NCI-H526 treated with DMSO at 0.1 percent for 48 hours (cell line): Measurements from ENCODE around the gene FSIP1.

Source experiments
- DNase-seq: peaks from one replicate; lab custom pipeline; 2025; lab: John Stamatoyannopoulos, UW

Gene FSIP1

DNA sequence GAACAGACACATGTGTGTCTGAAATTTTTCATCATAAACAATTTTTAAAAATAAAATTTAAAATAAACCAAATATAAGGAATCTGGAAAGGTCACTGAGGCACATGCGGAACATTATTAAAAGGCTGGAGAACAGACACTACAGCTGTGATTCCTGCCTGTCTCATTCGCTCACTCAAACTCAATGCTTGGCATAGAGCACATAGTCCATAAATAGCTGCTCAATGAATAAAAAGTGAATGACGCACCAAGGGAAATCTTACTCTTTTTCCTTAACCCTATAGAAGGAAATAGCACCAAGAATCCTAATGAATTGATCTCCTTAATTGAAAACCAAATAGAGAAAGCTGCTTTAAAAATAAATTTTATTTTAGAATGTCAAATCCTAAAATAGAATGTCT is 98.4 kb downstream of the FSIP1 start:
- no peak for DNase-seq

DNA sequence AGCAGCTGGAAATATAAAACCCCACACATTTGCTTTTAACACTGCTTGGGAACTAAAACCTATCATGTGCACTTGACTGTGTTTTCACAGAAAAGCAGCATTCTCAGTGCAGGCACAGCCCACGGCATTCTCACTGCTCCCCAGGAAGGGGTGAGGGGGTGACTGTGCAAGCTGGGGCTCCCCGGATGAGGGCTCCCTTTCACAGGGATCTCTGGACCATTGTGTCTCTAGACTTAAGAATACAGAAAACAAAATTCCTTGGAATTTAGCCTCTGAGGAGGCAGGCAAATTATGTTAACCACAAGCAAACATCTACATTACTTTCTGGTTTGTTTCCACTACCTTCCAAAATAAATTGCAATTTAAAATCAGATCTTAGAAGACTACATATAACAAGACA is 100.3 kb downstream of the FSIP1 start:
- no peak for DNase-seq

DNA sequence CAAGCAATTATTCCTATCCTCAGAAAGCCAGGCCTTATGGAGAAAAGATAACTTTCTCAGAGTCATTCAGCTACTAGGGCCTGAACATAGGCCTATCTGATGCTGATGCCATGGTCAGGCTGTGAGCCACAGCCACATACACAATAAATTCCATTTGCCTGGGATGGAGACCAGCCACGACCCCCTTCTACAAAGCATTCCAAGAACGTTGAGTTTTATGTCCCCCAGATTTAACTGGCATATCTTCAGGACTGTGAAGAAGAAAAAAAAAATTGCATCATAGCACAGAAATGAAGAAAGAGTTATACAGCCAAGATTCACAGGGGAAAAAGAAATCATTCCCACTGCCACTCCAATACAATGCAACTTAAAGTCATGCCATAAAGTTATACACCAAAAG is 101.8 kb downstream of the FSIP1 start:
- no peak for DNase-seq

GRCh38 chr15:39672666-39673065 is 110.0 kb downstream of the FSIP1 start:
- no peak for DNase-seq

GRCh38 chr15:39672184-39672583 is 110.5 kb downstream of the FSIP1 start:
- DNase-seq: no peak

DNA sequence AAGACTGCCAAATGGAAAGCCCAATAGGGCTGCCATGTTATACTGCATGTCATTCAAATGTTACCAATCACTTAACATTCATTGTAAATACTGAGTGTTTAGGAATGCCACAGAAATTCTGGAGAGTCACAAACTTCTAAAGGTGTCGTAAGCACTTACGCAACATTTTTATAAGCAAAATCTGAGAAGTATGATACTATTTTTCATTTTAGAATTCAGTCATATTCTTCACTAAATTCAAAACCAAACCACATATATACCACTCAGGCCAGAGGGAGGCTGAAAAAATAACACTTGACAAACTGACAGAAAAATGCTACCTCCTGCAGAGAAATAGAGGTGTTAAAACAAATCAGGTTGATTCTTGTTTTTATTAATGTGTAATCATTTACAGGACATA is 112.0 kb downstream of the FSIP1 start:
- no peak for DNase-seq

- no peak for DNase-seq
These were observed 113.0 kb downstream of the FSIP1 start for GRCh38 chr15:39669661-39670060.

GRCh38 chr15:39669241-39669640 is 113.4 kb downstream of the FSIP1 start:
- DNase-seq: no peak

- no peak for DNase-seq
These were observed 114.2 kb downstream of the FSIP1 start for GRCh38 chr15:39668457-39668856.

DNA sequence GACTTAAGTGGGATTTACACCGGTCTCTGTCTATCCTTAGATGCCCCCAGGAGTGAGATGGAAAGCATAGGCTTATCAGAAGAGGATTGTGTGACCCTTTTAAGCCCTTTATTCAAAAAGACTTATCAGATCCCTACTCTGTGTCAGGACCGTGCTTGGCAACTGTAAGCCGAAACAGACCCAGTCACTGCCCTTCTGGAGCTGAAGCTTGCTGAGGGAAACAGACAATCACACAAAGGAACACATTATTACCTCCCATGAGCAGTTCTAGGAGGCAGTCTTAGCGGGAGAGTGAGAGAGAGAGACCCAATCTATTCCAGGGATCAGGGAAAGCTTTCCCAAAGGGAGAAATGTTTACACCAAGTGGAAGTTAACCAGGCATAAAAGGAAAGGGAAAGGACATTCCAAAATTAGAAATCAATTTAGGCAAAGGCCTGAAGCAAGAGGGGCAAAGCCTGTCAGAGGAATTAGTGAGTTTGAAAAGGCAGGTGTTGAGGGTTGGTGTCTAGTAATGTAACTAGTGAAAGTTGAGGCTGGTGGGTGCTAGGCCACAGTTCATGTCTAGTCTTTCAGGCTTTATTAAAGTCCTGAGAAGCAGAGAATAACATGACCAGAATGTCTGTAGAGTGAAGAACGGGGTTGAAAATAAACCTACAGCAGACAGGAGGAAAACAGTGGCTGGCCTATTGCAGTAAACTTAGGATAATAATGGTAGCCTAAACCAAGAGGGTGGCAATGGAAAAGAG is 115.1 kb downstream of the FSIP1 start:
- DNase-seq: no peak

- DNase-seq: no peak
These were observed 116.0 kb downstream of the FSIP1 start for GRCh38 chr15:39666677-39667076.

- no peak for DNase-seq
These were observed 116.9 kb downstream of the FSIP1 start for GRCh38 chr15:39665629-39666250.

GRCh38 chr15:39663704-39664250 is 118.9 kb downstream of the FSIP1 start:
- no peak for DNase-seq

GRCh38 chr15:39661776-39662175 is 120.9 kb downstream of the FSIP1 start:
- DNase-seq: no peak

- DNase-seq: no peak
These were observed 123.9 kb downstream of the FSIP1 start for GRCh38 chr15:39658740-39659139.

GRCh38 chr15:39657668-39658067 is 125.0 kb downstream of the FSIP1 start:
- DNase-seq: no peak

DNA sequence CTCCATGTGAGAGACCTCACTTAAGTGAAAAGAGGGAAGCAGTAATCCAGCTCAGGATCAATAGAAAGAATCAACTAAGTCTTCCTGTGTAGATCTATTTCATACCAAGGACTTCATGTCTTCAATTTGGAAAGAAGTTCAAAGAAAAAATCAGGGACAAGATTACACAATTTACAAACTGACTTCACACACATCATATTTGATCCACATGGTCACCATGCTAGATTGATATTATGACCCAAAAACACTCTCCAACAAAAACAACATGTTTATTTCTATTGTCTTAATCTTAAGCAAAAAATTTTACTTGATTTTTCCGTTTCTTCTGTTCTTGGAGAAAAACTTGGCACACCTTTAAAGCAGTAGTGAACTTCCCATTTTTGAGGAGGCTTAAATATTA is 125.5 kb downstream of the FSIP1 start:
- no peak for DNase-seq

DNA sequence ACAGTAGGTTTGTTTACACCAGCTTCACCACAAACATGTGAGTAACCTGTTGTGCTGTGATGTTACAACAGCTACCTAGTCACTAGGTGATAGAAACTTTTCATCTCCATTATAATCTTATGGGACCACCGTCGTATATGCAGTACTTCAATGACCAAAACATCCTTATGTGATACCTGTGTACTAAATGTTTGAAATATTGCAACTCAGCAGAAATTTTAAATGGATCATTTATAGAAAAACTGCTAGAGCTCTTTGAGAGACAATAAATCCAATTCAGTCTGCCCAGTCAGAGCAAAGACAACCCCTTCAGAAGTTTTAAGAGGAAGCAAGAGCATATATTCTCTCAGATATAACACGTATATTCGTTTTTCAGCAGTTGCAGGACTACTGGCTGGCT is 128.3 kb downstream of the FSIP1 start:
- no peak for DNase-seq

- no peak for DNase-seq
These were observed 130.8 kb downstream of the FSIP1 start for GRCh38 chr15:39651881-39652280.

DNA sequence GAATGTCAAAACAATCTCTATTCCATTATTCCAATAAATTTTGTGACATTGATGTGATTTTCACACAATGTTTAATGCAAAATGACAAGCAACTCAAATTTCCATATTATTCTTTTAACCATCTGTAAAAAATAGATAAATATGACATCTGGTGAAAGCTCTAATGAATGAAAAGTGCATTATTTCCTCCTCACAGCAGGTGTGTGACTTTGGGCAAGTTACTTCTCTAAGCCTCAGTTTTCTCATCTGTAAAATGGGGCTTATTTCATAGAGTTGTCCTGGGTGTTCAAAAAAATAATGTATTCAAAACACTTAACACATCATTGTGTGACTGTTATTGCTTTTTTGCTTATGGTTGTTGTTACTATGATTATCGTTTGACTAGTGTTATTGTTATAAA is 131.3 kb downstream of the FSIP1 start:
- DNase-seq: no peak

DNA sequence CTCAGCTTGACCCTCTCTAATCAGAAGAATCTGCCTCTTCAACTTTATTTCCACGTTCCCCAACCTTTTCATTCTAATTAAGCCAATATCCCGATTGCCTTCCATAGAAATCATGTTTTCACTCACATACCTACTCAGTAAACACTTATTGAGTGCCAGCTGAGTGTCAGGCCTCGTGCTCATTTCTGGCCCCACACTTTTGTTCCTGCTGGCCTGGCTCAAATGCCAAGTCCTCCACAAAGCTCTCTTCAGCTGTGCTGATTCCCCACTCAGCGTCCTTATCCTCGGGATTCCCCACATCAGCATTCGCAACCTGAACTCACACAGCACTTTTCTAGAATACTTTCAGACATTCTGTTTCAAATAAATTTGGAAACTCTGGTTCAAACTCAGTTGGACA is 132.9 kb downstream of the FSIP1 start:
- no peak for DNase-seq

GRCh38 chr15:39646425-39646824 is 136.2 kb downstream of the FSIP1 start:
- no peak for DNase-seq

- DNase-seq: no peak
These were observed 136.7 kb downstream of the FSIP1 start for GRCh38 chr15:39645976-39646257.
